Osteocyte (in vitro differentiated cells): ENCODE measurements around the gene MAFG. TPM values are rescaled to one million over a fixed set of nuclear protein-coding genes. Genes with fewer than 3 reads are reported as not detected.

Experiments
- DNase-seq: peaks from one replicate; pipeline ENCODE4 v3.0.0; 2021; ENCODE audit warnings: mixed read lengths; ENCODE audit not compliant: unreplicated experiment; ENCODE audit errors: extremely low spot score
- H3K27ac Mint-ChIP-seq: one replicate; pipeline ENCODE4 v1.8.0; 2021; ENCODE audit warnings: mild to moderate bottlenecking, mixed read lengths; ENCODE audit not compliant: unreplicated experiment
- H3K27me3 Mint-ChIP-seq: one replicate; pipeline ENCODE4 v1.8.0; 2021; ENCODE audit warnings: mixed read lengths; ENCODE audit not compliant: unreplicated experiment
- H3K36me3 Mint-ChIP-seq: one replicate; pipeline ENCODE4 v1.8.0; 2021; ENCODE audit warnings: mixed read lengths; ENCODE audit not compliant: unreplicated experiment
- H3K4me1 Mint-ChIP-seq: one replicate; pipeline ENCODE4 v1.8.0; 2021; ENCODE audit warnings: mixed read lengths; ENCODE audit not compliant: unreplicated experiment
- H3K4me3 Mint-ChIP-seq: one replicate; pipeline ENCODE4 v1.8.0; 2021; ENCODE audit warnings: mild to moderate bottlenecking, moderate library complexity, mixed read lengths; ENCODE audit not compliant: unreplicated experiment
- H3K9me3 Mint-ChIP-seq: one replicate; pipeline ENCODE4 v1.8.0; 2021; ENCODE audit warnings: mixed read lengths; ENCODE audit not compliant: unreplicated experiment
- CTCF ChIP-seq: fragments of 200-600 bp; sonication (generic); IDR thresholded peaks from 2 replicates; pipeline ENCODE4 v1.5.0; 2021; ENCODE audit warnings: antibody characterized with exemption, mild to moderate bottlenecking, moderate library complexity
- total RNA-seq: library from RNA; stranded (reverse); gene quantifications from 2 replicates; pipeline ENCODE4 v1.2.1, GENCODE V29; 2021

The MAFG gene
- total RNA-seq, 1 donor from 2014 or later: 34.7 TPM

- no peak overlapping the region for H3K4me3 Mint-ChIP-seq
- no peaks in the 10 kb centered on the region for H3K27me3 Mint-ChIP-seq
- no peak for DNase-seq
These were observed 5.7 kb upstream of the MAFG start for GRCh38 chr17:81933178-81933699.

GRCh38 chr17:81932333-81932983 is 4.9 kb upstream of the MAFG start:
- peaks cover 31% of the 10 kb centered on the region for H3K4me1 Mint-ChIP-seq
- DNase-seq: no peak
- no peaks in the 10 kb centered on the region for H3K9me3 Mint-ChIP-seq
- no peak for TF ChIP-seq CTCF
- no peak overlapping the region for H3K4me3 Mint-ChIP-seq
- no peak overlapping the region for H3K27ac Mint-ChIP-seq
- H3K27me3 Mint-ChIP-seq: no peaks in the 10 kb centered on the region
- peaks cover 2% of the 10 kb centered on the region for H3K36me3 Mint-ChIP-seq

More at GRCh38 chr17:81933178-81933699, 5.7 kb upstream of the MAFG start:
- H3K36me3 Mint-ChIP-seq: peaks cover 2% of the 10 kb centered on the region
- H3K4me1 Mint-ChIP-seq: peaks cover 36% of the 10 kb centered on the region
- no peaks in the 10 kb centered on the region for H3K9me3 Mint-ChIP-seq
- no peak overlapping the region for H3K27ac Mint-ChIP-seq
- TF ChIP-seq CTCF: no peak

GRCh38 chr17:81931557-81932332 is 4.2 kb upstream of the MAFG start:
- H3K27me3 Mint-ChIP-seq: no peaks in the 10 kb centered on the region
- peaks cover 30% of the 10 kb centered on the region for H3K4me1 Mint-ChIP-seq
- peaks cover 2% of the 10 kb centered on the region for H3K36me3 Mint-ChIP-seq
- no peak overlapping the region for H3K4me3 Mint-ChIP-seq
- TF ChIP-seq CTCF: no peak
- H3K9me3 Mint-ChIP-seq: no peaks in the 10 kb centered on the region
- no peak overlapping the region for H3K27ac Mint-ChIP-seq
- no peak for DNase-seq

GRCh38 chr17:81931189-81931556 is 3.6 kb upstream of the MAFG start:
- Mint-ChIP-seq H3K36me3 (peaks cover 2% of the 10 kb centered on the region), H3K27me3 (no peaks in the 10 kb centered on the region), H3K27ac (no peak overlapping the region), H3K4me1 (peaks cover 32% of the 10 kb centered on the region), H3K9me3 (no peaks in the 10 kb centered on the region), H3K4me3 (no peak overlapping the region)
- DNase-seq: no peak
- no peak for TF ChIP-seq CTCF
